NCI-H2227 (cell line): Measurements from ENCODE around the gene PRAME.
A peak's percentile ranks its signal among the peaks of the same experiment; 100 is the strongest.
"Not testable (repeated sequence)": the region's sequence is repeated elsewhere in the genome, so short reads cannot be mapped to it uniquely, and the experiment has no call there.

Experiments used
- DNase-seq: peaks from one replicate; lab custom pipeline; 2025; ENCODE audit not compliant: unreplicated experiment; lab: John Stamatoyannopoulos, UW

Gene PRAME

GRCh38 chr22:22581524-22581923, 22.5 kb upstream of the PRAME start:
- not testable (repeated sequence) for DNase-seq

- no peak for DNase-seq
Measured at GRCh38 chr22:22579869-22580604, 21.0 kb upstream of the PRAME start.

- no peak for DNase-seq
Measured at GRCh38 chr22:22578702-22579424, 19.8 kb upstream of the PRAME start.

GRCh38 chr22:22576989-22577427, 17.9 kb upstream of the PRAME start:
- DNase-seq: no peak

GRCh38 chr22:22576244-22576988, 17.4 kb upstream of the PRAME start:
- DNase-seq: peak; percentile 70

GRCh38 chr22:22574361-22574760, 15.3 kb upstream of the PRAME start:
- no peak for DNase-seq

DNA sequence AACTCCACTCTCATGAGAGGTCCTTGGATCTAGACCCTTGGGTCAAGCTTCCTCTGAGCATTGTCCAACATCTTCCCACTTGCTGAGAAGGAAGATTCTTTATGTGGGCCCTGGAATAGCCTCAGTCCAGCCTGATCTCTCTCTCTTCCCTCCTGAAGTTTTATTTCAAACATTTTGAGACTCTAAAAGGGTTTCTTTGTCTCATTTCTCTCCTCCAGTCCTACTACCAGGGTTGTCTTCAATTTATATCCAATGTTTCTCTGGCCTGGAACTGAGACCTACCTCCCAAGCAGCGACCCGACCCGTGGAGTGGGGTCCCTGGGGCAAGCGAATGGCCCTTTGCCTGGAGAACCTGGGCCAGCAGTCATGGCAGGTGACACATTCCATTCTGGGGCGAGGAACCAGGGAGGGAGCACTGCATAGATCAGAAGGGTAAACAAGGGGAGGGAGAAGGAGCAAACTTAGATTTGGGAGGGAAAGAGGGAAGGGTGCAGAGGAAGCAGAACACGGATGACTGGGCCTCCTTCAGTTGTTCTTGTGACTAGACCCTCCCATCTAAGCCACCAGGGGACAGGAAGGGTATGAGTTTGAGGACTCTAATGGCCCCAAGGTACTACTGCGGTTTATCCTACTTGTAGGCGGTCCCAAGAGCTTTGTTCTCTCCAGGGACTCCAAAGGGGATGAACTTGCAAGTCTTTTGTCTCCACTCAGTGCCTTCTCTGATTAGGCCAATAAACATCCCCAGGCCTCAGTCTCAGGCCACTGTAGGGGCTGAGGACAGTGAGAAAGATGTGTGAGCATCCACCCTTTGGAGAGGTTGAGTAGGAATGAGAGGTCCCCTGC, 14.2 kb upstream of the PRAME start:
- no peak for DNase-seq

DNA sequence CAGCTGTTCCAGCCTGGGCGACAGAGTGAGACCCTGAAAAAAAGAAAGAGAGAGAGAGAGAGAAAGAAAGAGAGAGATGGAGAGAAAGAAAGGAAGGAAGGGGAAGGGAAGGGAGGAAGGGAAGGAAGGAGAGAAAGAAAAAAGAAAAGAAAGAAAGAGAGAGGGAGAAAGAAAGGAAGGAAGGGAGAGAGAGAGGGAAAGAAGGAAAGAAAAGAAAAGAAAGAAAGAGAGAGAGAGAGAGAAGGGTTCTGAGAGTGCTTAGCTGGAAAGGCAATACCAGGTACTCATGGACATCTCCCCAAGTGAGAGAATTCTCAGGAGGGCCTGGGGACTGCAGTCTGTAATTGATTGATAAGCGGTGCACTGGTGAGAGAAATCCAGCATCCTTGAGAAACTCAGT, 12.8 kb upstream of the PRAME start:
- DNase-seq: no peak

- no peak for DNase-seq
Measured at GRCh38 chr22:22571429-22571828, 12.4 kb upstream of the PRAME start.

DNA sequence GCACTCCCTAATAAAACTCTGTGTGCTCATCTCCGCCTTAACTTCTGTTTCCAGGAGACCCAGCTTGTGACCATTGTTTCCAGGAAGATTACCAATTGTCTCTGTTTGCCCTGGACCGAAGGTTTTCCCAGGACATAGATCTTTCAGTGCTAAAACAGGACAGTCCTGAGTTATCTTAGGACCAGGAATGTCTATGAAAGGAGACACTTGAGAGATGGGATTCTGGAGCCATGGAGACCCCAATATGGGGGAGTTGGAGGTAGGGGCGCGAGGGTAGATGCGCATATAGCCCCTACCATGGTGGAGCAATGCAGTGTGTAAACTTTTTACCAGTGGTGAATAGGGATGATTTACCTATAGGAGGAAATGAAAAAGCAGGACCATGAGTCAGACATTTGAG, 10.2 kb upstream of the PRAME start:
- no peak for DNase-seq

DNA sequence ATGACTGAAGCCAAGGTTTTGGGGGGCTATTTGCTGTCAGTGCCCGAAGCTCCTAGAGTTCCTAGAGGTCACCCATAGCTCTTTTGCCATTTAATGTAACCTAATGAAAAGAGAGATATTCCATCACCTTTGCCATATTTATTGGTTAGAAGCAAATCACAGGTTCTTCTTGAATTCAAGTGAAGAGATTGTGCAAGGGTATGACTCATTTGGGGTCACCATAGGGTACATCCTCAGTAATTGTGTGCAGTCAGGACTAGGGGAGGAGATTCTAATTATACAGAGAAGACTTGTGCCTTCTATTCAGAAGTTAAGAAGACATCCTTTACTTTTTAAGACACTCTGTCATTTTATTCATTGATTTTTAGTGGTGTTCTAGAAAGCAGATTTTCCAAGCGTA, 6.9 kb upstream of the PRAME start:
- no peak for DNase-seq

- peak; percentile 66 for DNase-seq
Measured at GRCh38 chr22:22558071-22558971, 744 bp downstream of the PRAME start.

DNA sequence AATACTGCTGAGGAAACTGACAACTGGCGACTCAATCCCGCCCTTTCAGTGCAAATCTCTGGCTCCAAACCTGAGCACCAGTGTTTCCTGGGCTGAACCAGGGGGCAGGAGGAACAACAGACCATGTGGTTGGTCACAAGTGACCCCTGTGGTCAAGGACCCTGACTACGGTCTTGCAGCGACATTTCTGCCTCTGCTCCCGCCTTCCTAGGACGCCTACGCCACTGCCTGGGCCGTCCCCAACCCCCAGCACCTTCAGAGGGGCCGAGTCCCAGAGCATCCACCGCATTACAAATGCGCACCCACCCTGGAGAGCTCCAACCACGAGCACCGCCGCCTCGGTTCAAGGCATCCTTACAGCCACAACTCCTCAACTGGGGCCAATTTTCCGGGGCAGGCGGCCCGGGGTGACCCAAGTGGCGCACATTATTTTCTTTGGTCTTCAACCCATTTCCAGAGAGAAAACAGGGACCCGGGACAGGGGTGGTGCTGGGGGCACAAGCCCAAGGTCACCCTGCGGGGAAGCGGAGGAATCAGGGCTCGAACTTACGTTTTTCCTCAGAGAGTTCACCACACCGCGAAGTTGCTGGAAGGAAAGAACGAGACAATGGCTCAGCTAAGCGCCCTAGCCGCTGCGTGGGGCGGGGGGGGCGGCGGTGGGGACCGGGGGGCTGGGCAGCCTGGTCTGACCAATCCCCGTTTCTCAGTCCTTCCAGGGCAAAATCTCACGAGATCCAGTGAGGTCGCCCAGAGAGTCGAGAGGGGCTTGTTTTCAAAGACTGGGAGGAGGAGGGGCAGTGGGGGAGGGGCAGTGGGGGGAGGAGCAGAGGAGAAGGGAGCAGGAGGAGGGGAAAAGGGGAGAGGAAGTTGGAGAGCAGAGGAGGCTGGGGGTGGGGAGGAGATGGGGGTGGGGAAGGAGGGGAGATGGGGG, 1.8 kb downstream of the PRAME start:
- DNase-seq: peak; percentile 91

GRCh38 chr22:22556578-22556977, 2.5 kb downstream of the PRAME start:
- DNase-seq: no peak

DNA sequence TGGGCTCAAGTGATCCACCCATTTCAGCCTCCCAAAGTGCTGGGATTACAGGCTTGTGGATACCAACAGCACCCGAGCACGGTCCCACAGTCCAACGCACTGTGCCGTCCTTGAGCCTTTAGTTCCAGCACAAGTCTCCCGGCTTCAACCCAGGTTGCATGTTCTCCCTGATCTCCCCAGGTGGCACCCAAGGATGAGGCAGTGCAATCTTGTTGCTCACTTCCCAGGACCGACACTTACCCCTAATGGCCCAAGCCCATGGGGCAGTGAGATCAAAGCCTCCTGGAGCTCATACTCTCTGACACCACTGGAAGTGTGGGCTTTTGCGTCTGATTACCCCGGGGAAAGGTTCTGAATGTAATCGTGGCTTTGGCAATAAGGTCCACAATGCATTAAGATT, 3.5 kb downstream of the PRAME start:
- DNase-seq: no peak

DNA sequence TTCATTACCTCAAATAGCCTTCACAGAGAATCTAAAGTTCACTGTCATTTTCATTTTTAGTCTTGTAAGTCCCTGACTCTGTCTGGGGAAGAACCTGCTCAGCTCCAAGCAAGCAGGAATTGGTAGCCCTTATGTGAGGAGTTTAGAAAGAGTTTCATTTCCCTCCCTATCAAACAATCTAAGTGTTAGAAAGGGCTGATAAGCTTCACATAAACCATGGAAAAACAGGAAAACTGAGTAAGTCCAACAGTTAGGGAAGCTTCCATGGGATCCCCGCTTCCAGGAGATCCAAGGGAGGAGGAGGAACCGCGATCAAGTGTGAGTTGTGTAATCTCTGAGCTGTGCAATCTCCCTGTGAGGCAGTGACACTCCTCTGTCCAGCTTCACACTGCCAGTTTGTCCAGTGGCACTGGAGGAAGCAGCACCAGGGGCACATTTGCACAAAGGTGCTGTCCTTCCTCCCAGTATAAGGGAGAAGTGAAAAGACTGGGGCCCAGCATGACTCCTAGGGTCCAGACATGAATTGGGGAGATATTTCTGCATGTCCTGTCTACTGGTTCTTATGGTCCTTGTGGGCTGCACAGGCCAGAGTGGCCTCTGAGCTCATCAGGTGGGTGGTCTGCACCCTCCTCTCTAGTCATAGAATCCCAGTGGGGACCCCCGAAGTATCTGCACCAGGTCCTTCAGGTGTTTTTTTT, 4.3 kb downstream of the PRAME start:
- no peak for DNase-seq

DNA sequence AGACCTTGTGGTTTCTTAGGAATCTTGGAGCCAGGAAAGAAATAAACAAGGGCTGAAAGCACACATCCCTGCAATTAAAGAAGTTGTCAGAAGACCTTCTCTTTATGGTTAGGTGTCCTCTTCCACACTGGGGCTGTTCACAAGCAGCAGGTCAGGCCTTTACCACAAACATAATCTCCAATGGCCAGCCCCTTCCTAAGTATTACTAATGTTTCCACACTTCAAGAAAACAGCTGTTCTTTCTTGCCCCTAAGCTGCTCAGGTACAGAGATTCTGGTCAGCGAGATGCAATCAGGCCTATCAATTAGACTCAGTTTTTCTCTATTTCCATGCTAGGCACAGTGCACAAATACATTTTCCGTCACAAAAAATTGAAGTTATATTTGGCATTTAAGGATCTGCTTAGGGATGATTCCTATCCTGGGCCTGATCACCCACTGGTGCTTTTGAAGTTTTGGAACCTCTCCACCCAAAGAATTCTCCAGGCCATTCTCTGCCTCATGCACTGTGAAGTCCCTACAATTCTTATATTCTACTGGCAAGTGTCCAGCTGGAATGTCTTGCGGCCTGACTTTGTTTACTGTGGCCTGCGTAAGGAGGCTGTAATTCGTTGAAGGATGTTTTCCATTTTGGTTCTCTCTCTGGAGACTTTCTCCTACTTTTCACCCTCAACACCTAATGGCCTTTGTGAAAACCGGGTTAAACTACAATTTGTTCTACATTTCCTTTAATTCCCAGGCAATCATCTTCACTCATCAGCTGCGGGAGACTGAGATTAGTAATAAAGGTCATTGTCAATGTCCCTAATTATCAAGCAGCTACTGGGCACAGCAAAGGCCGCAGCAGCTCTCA, 5.1 kb downstream of the PRAME start:
- DNase-seq: no peak
